ENCODE measurements around the gene NLRP4.

Gene NLRP4, protein sequence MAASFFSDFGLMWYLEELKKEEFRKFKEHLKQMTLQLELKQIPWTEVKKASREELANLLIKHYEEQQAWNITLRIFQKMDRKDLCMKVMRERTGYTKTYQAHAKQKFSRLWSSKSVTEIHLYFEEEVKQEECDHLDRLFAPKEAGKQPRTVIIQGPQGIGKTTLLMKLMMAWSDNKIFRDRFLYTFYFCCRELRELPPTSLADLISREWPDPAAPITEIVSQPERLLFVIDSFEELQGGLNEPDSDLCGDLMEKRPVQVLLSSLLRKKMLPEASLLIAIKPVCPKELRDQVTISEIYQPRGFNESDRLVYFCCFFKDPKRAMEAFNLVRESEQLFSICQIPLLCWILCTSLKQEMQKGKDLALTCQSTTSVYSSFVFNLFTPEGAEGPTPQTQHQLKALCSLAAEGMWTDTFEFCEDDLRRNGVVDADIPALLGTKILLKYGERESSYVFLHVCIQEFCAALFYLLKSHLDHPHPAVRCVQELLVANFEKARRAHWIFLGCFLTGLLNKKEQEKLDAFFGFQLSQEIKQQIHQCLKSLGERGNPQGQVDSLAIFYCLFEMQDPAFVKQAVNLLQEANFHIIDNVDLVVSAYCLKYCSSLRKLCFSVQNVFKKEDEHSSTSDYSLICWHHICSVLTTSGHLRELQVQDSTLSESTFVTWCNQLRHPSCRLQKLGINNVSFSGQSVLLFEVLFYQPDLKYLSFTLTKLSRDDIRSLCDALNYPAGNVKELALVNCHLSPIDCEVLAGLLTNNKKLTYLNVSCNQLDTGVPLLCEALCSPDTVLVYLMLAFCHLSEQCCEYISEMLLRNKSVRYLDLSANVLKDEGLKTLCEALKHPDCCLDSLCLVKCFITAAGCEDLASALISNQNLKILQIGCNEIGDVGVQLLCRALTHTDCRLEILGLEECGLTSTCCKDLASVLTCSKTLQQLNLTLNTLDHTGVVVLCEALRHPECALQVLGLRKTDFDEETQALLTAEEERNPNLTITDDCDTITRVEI

DNA sequence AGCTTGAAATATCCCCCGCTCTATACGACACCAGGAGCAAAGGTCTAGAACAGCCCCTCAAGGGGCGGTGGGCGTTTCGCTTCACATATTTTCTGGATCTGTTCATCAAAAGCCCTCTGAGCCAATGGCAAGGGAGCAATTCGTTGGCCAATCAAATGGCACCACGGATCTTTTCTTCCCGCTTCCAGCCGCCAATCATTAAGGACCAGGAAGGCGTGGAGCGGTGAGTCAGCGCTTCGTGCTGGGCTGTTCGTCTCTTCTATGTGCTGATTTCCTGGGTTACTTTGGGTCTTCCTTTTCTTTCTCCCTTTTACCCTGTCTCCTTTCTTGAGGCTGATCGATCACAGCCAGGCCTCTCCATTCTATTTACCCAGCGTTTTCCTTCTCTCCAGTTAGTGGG lies at the start of gene NLRP4:
Gene NLRP4 (plus strand): TSS at position 201 of the 400 bp plus-strand sequence. CDS start 15,541 bp downstream, outside the sequence.
- no peak for DNase-seq

DNA sequence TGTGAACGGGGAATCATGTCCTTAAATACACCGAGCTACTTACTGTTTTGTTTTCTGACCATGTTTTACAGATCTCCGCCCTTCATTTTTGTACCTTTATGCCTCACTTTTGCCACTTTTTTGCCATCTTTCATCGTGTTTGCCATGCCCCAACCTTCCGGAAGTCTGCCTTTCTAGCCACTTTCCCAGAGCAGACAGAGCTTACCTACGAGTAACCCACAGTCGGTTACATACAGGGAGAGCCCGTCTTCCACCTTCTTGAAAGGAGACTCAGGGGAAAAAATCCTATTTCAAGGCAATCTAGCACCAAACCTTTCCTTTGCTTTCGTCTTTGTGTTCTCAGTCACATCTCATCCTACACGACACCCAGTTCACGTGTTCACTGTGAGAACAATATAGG lies 41.3 kb upstream of the NLRP4 start:
- no peak for DNase-seq

DNA sequence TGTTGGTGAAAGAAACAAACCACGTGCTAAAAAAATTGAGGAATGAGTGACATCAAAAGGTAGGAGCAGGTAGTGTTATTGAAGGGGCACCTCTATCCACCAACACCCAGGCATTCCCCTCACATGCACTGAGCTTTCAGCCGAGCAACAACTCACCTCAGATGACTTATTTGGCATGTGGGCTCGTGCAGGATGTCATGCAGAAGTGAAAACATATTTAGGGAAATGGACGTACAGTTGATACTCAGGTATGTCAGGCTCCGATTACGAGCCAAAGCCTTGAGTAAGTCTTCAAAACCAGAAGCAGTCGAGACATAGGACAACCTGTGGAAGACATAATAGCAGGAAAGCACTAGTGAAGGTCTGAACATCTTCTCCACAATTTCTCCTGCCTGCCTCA lies 34.9 kb upstream of the NLRP4 start:
- no peak for DNase-seq

DNA sequence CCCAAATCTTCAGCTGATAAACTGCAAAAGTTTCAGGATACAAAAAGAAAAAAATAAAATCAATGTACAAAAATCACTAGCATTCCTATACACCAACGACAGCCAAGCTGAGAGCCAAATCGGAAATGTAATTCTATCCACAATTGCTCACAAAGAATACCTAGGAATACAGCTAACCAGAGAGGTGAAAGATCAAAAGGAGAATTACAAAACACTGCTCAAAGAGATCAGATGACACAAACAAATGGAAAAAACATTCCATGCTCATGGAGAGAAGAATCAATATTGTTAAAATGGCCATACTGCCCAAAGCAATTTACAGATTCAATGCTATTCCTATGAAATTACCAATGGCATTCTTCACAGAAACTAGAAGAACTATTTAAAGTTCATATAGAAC lies 34.1 kb upstream of the NLRP4 start:
- no peak for DNase-seq

DNA sequence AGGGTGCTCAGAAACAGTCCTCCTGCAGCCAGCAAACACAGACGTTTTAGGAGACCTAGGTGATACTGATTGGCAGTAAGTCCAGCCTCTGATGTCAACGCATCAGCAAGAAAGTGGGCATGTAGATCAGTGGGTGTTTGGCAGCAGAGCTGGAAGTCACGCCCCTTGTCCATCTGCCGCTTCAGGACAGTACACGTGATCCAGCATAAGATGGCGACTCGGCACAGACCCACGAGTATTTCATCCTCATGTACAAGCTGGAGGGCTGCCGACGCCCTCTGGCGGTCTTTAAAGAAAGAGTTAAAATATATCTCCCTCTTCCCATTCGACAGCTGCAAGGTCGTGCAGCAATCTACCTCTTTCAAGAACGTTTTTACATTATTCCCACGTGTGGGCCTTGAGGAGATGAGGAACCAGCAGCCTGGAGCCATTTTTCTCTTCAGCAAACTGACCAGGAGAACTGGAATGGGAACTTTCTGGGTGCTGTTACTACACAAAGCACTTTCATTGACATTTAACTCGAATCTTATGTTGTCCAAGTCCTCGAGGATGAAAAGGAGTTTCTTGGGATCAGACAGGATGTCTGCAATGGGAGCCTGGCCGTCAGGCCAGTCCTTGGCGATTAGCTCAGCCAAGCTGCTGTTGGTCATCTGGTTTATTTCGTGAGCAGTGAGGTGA lies 26.8 kb upstream of the NLRP4 start:
- DNase-seq = peak; percentile 34 to 50

DNA sequence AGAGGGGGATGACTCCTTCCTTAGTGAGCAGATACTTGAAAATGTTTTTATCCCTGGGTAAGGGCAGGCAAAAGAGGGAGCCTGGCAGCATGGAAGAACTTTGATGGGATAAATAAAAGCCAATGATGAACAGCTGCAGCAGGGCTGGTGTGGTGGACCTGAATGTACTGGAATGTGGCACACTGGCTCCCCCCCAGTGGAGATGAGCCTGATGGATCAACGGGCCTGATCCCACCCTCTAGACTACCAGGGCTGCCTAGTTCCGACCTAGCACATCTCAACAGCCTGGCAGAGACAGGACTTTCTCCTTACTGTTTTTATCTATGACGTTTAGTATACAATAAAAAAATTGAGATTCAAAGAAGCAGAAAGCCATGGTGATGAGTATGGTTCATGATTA lies 25.0 kb upstream of the NLRP4 start:
- no peak for DNase-seq

DNA sequence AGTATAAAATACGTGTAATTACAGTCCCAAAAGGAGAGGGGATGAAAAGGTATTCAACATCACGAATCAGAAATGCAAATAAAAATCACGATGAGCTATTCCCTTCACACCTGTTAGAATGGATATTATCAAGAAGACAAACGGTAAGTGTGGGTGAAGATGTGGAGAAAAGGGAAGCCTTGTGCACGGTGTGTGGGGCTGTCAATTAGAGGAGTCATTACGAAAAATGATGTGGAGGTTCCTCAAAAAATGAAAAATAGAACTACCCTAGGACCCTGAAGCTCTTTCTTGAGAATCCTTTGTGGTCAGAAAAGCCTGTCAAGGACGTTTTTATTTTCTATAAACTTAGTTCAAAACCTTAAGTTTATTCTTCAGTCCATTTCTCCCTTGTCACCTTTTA lies 23.9 kb upstream of the NLRP4 start:
- no peak for DNase-seq

DNA sequence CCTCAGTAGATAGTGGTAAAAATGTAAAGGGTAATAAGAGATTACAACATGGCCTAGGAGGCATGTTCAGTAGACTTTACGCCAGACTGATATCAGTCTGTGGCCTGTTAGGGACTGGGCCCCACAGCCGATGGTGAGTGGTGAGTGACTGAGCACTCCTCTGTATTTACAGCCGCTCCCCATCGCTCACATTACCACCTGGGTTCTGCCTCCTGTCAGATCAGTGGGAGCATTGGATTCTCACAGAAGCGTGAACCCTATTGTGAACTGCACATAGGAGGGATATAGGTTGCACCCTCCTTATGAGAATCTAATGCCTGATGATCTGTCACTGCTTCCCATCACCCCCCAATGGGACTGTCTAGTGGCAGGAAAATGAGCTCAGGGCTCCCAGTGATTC lies 22.4 kb upstream of the NLRP4 start:
- no peak for DNase-seq

DNA sequence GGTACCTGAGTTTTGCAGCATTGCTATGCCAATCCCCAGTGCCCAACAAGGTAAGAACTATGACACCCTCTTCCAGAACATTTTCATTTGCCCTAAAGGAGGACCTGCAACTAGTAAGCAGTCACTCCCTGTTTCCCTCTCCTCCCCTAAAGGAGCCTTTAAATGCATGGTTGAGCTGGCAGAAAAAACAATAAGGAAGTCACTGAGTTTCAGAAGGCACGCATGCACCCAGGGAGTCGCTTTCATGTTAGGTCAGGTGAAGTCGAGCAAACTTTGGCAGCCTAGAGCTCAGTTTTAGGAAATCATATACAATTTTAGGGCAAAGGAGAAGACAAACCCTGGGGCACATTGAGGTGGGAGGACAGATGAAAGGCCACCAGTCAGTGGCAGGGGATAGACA lies 16.3 kb upstream of the NLRP4 start:
- DNase-seq = no peak

DNA sequence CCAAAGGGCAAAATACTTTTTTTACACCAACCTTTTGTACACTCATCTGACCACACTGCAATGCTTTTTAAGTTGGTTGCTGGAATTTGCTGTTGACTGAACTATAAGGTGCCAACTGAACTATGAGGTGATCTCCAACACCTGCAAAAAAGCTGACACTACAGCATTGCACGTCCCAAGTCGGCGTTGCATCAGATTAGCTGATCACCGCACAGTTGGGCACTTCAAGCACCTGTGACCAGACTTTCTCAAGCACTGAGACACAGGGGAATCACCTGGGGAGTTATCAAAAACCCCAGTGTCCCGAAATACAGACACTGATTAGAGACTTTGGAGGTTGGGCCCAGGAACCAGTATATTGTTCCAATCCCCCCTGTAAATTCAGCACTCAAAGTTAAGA lies 5.7 kb upstream of the NLRP4 start:
- no peak for DNase-seq

DNA sequence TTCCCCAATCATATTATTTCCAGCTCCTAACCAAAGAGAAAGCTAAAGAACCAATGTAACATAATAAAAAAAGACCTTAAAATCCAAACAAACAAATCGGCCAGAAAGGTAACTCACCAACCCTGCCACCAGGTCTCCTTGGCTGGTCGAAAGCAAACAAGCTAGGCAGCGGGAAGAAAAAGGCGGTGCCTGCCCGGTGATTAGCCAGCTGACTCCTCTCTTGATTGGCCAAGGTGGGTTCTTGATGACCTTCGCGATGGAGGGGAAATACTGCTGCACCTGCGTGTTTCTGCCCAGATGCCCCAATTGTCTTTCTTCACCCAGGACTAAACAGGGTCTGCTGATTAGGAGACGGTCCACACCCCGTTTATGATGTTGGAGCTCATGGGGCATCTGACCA lies 4.5 kb upstream of the NLRP4 start, which contains the start of gene NLRP11:
Gene NLRP11 (minus strand): TSS at position 154 of the 400 bp plus-strand sequence. CDS start 13,825 bp downstream, outside the sequence.
- DNase-seq = no peak

DNA sequence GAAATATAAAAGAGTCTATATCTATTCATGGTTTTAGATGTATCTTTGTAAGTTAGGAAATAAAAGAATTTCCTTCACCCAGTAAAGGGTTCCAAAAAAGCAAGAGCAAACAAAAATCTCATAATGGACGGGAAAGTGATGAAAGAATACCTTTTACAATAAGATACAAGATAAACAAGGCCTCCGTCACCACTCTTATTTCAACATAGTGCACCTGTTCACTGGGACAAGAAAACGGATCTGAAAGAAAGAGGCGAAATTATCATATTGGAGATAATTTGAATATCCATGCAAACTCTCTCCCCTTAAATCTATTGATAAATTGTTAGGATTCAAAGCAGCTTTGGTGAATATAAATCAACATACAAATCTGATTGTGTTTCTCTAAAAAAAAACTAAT lies 3.7 kb upstream of the NLRP4 start:
- DNase-seq = no peak

DNA sequence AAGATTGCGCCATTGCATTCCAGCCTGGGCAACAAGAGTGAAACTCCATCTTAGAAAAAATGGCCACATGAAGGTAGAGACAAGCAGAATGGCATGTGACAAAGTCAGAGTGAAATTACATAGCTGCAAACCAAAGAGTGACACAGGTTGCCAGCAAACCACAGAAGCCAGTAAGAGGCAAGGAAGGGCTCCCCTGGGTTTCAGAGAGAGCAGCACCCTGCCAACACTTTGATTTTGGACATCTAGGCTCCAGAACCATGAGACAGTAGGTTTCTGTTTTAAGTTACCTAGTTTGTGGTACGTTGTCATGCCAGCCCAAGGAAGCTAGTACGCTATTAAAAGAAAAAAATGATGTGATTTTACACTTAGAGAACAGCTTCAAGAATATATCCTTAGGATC lies 1.9 kb downstream of the NLRP4 start:
- DNase-seq = no peak

DNA sequence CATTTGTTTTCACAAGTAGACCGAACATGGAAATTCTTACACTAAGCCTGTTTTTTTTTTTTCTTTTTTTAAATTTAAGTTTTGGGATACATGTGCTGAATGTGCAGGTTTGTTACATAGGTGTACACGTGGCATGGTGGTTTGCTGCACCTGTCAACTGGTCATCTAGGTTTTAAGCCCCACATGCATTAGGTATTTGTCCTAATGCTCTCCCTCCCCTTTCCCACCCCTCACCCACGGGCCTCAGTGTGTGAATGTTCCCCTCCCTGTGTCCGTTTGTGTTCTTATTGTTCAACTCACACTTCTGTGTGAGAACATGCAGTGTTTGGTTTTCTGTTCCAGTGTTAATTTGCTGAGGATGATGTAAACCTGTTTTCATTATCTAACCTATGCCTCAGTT lies 2.6 kb downstream of the NLRP4 start:
- DNase-seq = no peak

DNA sequence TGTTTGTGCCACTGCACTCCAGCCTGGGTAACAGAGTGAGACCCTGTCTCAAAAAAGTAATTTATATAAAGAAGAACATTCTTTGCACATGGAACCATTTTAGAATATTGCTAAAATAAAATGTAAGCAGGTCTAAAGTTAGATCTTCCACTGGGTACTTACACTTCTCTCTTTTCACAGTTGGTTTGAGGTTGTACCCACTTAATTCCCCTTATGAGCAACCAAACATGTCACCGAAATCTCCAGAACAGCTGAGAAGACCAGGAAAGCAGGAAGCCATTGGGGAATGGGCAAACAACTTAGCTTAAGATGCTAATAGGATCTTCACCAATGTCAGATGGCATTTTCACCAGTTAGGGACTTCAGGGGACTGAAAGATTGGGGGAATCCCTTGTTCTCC lies 18.8 kb downstream of the NLRP4 start:
- DNase-seq = no peak

DNA sequence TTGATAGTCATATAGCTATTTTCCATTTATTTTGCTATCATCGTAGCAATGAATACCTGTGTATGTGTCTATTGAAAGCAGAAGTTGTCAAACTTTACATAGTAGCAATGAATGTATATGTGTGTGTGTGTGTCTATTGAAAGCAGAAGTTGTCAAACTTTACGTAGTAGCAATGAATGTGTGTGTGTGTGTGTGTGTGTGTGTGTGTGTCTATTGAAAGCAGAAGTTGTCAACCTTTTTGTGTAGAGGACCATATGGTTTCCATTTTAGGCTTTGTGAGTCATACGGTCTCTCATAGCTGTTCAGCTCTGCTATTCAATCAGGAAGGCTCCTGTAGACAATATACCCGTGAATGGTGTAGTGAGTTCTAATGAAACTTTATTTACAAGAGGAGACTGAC lies 20.8 kb downstream of the NLRP4 start:
- DNase-seq = no peak

DNA sequence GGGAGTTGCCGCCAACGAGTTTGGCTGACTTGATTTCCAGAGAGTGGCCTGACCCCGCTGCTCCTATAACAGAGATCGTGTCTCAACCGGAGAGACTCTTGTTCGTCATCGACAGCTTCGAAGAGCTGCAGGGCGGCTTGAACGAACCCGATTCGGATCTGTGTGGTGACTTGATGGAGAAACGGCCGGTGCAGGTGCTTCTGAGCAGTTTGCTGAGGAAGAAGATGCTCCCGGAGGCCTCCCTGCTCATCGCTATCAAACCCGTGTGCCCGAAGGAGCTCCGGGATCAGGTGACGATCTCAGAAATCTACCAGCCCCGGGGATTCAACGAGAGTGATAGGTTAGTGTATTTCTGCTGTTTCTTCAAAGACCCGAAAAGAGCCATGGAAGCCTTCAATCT lies 21.6 kb downstream of the NLRP4 start:
- no peak for DNase-seq

DNA sequence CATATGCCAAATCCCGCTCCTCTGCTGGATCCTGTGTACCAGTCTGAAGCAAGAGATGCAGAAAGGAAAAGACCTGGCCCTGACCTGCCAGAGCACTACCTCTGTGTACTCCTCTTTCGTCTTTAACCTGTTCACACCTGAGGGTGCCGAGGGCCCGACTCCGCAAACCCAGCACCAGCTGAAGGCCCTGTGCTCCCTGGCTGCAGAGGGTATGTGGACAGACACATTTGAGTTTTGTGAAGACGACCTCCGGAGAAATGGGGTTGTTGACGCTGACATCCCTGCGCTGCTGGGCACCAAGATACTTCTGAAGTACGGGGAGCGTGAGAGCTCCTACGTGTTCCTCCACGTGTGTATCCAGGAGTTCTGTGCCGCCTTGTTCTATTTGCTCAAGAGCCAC lies 22.1 kb downstream of the NLRP4 start:
- DNase-seq = no peak

DNA sequence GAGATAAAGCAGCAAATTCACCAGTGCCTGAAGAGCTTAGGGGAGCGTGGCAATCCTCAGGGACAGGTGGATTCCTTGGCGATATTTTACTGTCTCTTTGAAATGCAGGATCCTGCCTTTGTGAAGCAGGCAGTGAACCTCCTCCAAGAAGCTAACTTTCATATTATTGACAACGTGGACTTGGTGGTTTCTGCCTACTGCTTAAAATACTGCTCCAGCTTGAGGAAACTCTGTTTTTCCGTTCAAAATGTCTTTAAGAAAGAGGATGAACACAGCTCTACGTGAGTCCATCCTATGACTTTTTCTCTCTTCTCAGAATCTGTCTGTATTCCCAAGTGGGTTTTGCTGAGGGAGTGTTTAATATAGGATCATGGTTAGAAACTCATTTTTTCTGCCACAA lies 22.6 kb downstream of the NLRP4 start:
- no peak for DNase-seq

DNA sequence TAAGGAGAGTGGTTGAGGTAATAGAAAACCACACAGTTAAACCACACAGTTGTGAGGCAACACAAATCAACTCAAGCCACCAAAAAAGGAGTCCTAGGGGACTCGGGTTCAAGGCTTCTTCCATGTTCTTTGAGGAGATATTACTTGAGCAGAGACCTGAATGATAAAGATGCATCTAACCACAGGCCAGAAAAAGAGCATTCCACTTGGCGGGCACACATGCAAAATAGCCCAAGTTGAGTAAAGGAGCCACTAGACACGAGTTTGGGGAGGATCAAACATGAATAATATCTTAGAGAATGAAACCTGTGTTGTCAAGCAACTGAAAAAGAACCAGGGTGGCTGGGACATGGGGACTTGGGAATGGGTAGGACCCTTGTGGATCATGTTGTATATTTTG lies 30.2 kb downstream of the NLRP4 start:
- DNase-seq = no peak

DNA sequence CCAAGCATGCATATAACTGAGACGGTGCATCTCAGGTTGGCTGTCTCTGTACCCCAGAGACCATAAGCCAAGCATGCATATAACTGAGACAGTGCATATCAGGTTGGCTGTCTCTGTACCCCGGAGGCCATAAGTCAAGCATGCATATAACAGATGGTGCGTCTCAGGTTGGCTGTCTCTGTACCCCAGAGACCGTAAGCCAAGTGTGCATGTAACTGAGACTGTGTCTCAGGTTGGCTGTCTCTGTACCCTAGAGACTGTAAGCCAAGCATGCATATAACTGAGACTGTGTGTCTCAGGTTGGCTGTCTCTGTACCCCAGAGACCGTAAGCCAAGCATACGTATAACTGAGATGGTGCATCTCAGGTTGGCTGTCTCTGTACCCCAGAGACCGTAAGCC lies 30.8 kb downstream of the NLRP4 start:
- no peak for DNase-seq

DNA sequence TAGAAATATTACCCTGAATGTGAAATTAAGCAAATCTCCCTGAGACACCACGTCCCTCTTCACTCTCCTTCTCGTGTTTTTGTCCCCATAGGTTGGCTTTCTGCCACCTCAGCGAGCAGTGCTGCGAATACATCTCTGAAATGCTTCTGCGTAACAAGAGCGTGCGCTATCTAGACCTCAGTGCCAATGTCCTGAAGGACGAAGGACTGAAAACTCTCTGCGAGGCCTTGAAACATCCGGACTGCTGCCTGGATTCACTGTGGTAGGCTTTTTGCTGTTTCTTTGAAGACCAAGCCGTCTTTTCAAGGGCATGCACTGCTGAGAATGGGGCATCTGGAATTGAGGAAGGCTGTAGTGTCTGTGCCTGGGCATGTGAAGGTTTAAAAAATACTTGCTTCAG lies 34.4 kb downstream of the NLRP4 start:
- DNase-seq = no peak

DNA sequence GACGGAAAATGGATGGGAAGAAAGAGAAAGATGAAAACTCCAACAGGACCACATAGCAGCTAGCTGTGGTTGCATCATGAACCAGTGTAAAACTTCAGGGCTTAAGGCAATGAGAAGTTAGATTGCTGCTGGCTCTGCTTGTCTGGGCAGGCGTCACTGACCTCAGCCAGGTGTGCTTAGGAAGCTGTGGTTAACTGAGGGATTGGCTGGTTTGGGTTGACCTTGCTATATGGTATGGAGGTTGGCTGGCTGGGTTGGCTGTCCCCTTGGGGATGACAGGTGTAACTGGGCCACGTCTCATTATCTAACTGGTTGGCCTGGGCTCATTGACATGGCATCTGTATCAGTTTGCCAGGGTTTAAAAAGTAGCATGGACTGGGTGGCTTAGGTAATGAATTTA lies 40.9 kb downstream of the NLRP4 start:
- no peak for DNase-seq
